GM18868 (cell line): ENCODE measurements around the gene SET.
"Not testable (repeated sequence)": the region's sequence is repeated elsewhere in the genome, so short reads cannot be mapped to it uniquely, and the experiment has no call there.

Experiments
- ATAC-seq: cut with Tn5 transposase; IDR thresholded peaks from one replicate; pipeline ENCODE4 v1.9.1; 2021; ENCODE audit warnings: mild to moderate bottlenecking, moderate library complexity; ENCODE audit not compliant: unreplicated experiment

SET gene

GRCh38 chr9:128688501-128689292, at the start of gene SET:
Gene SET, plus strand, starts transcription at chr9:128689222. Its CDS starts 361 bp downstream, at chr9:128689583.
- peak; percentile 73 for ATAC-seq

- ATAC-seq = no peak
Measured at GRCh38 chr9:128640603-128641002, 48.4 kb upstream of the SET start.

- ATAC-seq = no peak
Measured at GRCh38 chr9:128642675-128643245, 46.3 kb upstream of the SET start.

- ATAC-seq = peak; percentile 82
Measured at GRCh38 chr9:128643519-128644300, 45.3 kb upstream of the SET start.

GRCh38 chr9:128648206-128648605, 40.8 kb upstream of the SET start:
- not testable (repeated sequence) for ATAC-seq

- ATAC-seq = no peak
Measured at GRCh38 chr9:128651798-128652197, 37.2 kb upstream of the SET start.

GRCh38 chr9:128653908-128654307, 35.1 kb upstream of the SET start:
- no peak for ATAC-seq

- ATAC-seq = no peak
Measured at GRCh38 chr9:128654481-128654880, 34.5 kb upstream of the SET start.

- peak; percentile 59 for ATAC-seq
Measured at GRCh38 chr9:128656416-128657343, 32.3 kb upstream of the SET start, which contains the start of gene DYNC2I2. Gene DYNC2I2, minus strand, starts transcription at chr9:128656847. Its CDS starts 121 bp downstream, at chr9:128656726.

- no peak for ATAC-seq
Measured at GRCh38 chr9:128657344-128657704, 31.7 kb upstream of the SET start.

GRCh38 chr9:128657796-128658195, 31.2 kb upstream of the SET start:
- no peak for ATAC-seq

GRCh38 chr9:128666481-128666941, 22.5 kb upstream of the SET start:
- not testable (repeated sequence) for ATAC-seq

GRCh38 chr9:128669786-128670185, 19.2 kb upstream of the SET start:
- ATAC-seq = no peak

GRCh38 chr9:128675382-128675781, 13.6 kb upstream of the SET start:
- ATAC-seq = no peak

GRCh38 chr9:128677794-128678193, 11.2 kb upstream of the SET start:
- ATAC-seq = no peak

- ATAC-seq = peak; percentile 42
Measured at GRCh38 chr9:128683340-128684064, 5.5 kb upstream of the SET start.

GRCh38 chr9:128684065-128684324, 5.0 kb upstream of the SET start:
- ATAC-seq = no peak

GRCh38 chr9:128684325-128685199, 4.5 kb upstream of the SET start:
- peak; percentile 33 for ATAC-seq
